HG03432 (cell line): Measurements from ENCODE around the gene ACP4.

Experiments
- ATAC-seq: cut with Tn5 transposase; IDR thresholded peaks from one replicate; pipeline ENCODE4 v1.9.1; 2021; ENCODE audit warnings: mild to moderate bottlenecking, moderate library complexity; ENCODE audit not compliant: unreplicated experiment

ACP4 gene

DNA sequence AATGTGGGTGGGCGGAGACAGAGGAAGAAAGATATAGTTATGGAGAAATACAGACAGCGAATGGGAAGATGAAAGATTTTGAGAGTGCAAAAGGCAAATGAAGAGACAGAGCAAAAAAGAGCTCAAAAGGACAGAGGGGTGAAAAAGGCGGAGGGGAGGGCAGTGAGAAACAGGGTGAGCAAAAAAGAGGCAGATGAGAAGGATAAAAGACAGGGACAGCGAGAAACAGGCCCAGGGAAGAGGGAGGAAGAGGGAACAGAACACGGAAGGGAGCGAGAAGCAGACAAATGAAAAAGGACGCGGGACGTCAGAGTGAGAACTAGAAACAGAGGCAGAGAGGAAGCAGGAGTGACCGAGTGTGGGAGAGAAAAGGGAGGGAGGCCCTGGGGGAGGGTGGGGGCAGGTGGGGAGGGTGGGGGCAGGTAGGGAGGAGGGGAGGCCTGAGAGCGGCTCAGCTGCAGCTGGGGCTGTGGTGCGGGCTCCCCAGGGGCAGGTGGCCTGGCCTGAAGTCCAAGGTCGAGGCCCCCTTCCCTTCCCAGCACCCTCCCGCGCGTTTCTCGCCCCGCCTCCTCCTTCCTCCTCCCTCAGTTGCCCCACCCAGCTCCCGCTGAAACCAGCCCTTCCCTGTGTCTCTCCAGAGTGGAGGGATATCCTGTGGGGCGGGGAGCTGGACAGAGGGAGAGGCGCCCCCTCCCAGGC lies 30.5 kb downstream of the ACP4 start:
- ATAC-seq, result no peak

DNA sequence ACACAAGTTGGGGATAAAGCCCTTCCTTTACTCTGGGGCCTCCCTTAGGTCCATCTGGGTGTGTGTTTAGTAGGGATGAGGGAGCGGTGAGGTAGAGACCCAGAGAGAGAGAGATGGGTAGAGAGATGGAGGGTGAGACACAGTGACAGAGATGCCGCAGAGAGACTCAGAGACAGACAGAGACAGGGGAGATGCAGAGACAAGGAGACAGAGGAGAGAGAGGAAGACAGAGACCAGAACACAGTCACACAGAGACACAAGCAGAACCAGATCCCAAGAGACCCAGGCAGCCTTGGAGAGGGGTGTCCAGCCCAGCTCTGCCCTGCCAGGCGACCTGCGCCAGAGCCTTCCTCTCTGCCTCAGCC lies 31.0 kb downstream of the ACP4 start:
- ATAC-seq, result no peak

DNA sequence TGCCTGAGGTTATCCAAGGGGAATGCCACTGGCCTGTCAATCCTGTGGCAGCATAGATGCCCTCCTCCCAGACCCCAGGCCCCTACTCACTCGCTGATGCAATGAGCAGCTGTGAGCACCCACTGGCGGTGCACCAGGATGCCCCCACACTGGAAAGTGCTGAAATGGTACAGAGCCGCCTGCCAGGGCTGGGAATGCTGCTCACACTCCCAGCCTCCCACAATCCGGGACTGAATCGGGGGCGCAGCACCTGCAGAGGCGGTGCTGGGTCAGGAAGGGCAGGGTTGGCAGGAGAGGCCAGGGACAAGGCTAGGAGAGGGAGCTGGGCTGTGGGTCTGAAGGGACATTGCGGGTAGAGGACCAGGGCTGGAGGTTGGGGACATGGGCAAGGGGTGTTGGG lies 31.4 kb downstream of the ACP4 start:
- ATAC-seq, result no peak

DNA sequence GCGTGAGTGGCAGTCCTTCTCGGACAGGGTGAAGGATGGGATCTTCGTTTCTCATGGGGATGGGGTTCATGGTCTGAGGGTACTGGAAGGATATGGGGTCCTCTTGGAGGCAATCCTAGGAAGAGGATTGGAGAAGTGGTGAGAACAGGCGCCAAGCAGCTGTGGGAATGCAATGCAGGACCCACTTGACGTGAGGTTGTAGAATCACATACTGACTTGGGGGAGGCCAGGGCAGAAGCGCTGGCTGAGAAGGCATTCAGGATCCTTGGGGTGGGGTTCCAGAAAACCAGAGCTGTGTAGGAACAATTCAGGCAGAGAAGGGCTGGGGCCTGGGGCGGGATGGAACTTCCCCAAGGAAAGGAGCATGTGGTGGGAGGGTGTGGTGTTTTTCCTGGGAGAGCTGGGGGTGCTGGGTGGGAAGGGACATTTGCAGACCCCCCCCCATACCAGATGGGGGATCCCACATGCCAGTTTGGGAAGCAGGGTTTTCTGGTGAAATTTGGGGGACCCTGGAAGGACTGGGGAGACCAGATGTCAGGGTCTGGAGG lies 32.5 kb downstream of the ACP4 start:
- no peak for ATAC-seq

DNA sequence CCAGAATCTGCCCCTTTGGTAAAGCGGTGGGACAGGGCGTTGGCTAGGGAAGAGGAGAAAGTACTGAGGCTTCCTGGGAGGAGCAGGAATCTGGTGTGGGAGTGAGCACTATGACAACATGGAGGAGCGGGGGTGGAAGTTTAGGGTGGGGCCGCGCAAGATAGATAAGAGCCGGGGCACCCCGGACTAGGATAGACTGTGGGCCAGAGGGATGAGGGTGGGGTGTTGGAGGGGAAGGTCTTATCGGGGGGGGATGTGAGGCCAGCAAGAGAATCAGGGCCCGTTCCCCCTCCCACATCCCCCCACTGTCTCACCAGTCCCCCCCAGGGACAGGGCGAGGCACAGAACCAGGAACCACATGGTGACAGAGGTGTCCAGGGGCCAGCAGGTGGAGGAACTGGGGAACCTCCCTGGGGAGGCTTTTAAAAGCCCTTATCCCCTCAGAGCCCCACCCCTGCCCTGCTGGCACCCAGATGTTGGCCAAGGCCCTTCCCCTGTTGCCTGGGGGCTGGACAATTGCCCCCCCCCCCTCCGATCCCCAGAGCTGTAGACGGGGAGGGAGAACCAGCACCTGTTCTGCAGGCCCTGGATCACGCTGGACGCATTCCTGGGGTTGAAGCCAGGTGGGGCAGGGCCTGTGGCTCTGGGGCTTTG lies 33.3 kb downstream of the ACP4 start, which contains the start of gene KLK1:
KLK1 (minus strand) TSS at position 399 of the 654 bp plus-strand sequence; CDS start at position 360, 39 bp downstream.
- no peak for ATAC-seq

DNA sequence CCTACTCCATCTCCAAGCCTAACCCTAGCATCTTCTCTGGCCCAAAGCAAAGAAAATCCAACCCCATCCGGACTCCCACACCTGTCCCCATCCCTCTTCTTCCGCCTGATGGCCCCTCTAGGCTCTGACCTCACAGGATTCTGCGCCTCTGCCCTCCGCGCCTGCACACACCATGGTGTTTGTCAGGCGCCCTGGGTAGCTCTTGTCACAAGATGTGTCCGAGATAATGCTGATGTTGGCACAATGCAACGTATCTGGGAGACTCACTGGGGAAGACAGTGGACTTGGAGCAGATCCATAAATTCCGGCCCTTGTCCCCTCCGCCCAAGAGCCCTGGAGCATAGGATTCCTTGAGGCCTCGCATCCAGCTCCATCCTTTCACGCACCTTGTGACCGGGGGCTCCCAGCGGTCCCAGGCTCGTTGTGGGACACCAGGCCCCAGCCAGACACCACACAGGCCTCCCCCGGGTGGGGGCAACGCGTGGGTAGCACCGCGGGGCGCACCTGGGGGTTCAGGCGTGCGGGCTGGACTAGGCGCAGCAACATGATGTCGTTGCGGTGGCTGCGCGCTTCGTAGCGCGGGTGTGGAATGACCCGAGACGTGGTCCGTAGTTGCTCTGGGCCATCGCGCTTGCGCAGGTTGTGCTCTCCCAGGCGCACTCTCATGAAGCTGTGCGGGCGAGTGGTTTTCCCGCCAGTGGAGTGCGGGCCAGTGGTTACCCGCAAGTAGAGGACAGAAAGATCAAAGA lies 36.5 kb downstream of the ACP4 start:
- ATAC-seq, result no peak

DNA sequence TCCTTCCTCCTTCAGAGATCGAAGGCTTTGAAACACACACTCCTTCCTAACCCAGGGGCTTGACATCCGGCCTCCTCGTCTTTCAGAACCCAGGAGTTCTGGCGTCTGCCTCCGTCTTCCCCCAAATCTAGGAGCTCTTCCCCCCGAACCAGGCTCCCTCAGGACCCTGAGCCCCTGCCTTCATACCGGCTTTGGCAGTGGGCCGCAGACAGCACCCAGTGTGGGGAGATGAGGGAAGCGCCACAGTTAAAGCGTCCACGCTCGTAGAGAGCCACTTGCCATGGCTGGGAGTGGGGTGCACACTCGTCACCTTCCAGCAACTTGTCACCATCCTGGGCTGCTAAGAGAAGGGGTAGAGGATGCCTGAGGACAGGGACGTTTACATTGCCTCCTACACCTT lies 37.3 kb downstream of the ACP4 start:
- ATAC-seq, result no peak

DNA sequence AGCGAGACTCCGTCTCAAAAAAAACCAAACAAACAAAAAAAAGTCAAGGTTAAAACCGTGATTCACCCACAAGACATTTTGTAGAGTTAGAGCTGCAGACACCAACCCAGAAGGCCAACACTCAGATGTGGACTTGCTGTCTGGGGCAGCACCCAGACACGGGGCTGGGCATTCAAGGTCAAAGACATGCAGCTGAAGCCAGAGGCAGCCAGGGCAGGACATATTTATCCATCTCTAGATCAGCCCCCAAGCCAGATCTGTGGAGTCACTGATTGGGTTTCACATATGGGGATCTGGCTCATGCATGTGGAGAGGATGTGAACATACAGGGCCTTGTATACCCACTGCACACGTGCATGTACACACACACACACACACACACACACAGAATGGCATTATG lies 39.6 kb downstream of the ACP4 start:
- ATAC-seq, result no peak

DNA sequence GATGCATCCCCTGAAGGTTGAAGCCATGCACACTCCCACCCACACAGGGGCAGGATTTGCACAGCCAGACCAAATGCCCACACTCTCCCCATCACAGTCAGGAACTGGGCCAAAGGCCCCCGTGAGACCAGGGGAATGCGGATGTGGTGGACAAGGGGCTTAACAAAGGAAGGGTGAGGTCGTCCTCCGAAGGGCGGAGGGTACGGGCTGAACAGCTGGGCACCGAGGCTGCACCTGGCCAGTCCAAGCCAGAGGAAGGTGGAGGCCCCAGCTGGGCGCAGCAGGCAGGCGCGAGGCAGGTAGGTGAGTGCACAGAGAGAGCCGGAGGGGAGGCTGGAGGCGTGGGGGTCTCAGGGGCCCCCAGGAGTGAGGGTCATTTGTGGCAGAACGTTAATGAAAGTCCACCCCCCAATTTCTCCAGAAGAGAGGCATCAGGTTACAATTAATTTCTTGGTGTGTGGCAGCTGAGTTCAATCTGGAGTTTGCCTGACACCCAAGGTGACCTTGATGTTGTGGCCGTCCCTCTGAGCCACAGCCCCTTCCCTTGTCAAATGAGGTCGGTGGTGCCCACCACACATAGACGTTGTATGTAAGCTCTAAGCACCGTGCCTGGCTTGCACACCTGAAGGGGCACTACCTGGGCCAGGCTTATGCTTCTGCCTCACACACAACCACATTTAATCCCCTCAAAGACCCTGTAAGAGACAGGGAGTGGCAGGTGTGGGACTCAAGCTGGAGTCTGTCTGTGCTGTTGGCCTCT lies 40.2 kb downstream of the ACP4 start:
- ATAC-seq, result no peak

DNA sequence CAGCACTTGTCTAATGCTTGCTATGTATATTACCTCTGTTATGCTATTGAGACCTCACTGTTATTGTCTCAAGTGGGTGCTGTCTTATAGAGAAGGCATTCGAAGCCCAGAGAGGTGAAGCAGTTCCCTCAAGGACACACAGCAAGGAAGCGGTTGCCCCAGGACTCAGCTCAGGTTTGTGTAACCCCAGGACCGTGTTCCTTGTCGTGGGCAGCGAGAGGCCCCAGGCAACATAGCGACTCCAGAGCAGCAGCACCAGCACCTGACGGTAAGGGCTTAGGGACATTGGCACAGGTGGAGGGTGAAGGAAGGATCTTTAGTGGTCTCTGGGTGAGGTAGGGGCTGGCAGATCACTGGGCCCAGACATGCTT lies 40.8 kb downstream of the ACP4 start:
- ATAC-seq, result no peak

DNA sequence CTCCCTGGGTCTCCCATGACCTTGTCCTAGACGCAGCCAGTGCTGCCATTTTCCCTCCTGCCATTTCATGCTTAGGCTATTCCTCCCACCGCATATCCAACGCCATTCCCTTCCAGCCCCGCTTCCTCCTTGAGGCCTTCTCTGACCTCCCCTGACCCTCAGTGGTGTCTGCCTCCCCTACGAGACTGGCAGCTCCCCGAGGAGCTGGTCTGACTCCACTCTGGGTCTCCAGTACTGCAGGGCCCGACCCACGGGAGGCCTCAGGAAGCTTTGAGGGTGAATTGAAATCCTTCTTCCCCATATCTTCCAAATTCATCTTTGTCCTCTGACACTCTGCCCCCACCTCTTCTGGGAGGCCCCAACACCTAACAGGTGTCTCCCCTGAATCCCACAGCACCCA lies 42.5 kb downstream of the ACP4 start:
- no peak for ATAC-seq

DNA sequence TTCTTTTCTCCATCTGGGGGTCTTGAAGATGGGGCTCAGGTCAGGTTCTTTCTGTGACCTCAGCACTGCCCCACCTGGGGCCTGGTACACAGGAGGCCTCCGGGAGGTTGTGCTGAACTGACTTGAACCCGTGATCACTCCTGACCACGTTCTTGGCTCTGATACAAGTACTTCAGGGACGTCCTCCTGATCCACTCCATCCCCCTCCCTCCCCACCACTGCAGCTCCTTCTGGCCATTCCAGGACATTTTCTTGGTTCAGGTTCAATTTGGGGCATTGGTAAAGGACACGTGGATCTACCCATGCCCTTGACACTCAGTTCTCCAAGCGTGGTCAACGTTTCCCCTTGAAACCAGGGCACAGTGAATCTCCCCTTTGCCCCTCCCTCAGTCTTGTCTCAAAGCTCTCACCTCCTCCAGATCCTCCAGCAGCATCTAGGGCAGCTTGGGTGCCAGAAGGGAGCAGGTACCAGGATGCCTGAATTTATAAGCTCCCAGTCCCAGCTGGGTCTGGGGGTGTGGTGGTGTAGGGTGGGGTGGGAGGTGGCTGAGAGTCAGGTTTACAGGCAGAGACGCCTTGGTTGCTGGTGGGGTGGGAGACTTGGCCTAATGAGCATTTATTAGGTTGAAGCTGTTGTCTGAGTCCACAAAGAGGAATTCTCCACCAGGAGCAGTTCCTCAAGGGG lies 43.0 kb downstream of the ACP4 start, which contains the start of gene KLK15:
KLK15 (minus strand) TSS at position 458 of the 685 bp plus-strand sequence. CDS start 2,082 bp downstream, outside the sequence.
- no peak for ATAC-seq

DNA sequence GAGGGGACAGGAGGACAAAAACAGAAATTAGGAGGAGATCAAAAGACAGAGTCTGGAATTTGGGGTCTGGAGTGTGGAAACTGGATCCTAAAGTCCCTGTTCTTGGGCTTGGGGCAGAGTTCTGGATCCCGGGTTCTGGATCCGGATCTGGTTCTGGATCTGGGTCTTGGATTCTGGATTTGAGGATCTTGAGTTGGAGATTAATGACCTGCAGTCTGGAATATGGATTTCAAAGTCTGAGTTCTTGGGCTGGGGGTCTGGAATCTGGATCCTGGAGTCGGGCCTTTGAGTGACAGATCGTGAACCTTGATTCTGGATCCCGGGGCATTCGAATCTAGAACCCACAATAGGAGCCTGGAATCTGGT lies 43.6 kb downstream of the ACP4 start:
- no peak for ATAC-seq

DNA sequence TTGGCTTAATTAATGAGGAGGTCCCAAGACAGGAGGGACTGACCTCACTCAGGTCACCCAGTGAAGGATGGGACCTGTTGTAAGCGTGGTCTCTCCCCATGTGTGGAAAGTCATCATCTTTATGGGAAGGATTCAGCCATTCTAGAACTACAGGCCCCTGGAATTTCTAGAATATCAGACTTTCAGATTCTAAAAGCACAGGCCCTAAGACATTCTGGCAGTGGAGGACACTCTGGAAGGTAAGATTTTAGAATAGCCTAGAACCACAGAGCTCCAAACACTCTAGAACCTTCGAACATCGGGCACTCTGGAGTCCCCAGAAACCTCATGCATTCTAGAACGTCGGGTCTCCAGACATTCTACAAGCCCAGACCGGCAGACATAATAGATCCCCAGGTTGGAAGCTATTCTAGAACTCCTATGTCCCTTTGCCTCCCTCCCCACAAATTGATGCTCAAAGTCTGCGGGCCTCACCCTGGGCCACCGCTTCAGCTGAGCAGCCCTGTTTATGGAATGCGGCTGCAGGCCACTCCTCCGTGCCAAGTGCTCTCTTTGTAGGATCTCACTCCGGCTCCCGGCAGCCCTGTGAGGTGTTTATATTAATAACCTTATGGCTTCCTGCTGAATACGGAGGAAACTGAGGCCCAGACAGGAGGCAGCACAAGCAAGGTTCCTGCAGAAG lies 45.0 kb downstream of the ACP4 start:
- no peak for ATAC-seq

DNA sequence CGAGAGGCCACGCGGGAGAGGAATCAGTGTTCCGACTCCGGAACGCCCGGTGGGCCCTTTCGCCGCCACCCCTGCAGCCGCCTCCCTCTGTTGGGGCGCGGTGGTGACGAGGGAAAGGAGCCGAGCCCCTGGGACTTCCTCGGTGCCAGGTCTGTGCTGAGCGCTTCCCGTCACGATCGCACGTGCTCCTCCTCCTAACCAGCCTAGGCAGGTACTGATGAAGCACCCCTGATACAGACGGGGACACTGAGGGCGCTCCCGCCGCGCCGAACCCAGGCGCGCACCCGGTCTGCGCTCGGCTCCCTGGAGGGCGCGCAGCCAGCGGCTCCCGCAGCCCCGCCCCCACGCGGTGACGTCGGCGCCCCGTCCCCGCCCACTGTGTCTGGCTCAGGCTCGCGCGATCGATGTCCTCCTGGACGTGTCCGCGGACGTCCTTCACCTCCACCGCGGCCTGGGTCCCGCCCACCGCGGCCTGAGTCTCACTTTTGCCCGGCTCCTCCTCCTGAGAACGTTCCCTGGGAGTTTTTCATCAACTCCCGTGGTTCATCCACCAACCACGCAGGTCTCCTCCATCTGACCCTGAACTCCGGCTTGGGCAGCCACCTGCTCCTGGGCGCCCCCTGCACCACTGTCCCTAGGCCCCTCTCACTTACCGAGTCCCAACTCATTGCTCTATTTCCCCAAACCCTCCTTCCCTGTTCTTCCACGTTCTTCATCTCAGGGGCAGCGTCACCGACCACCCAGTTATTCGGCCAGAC lies 45.7 kb downstream of the ACP4 start:
- peak; percentile 81 for ATAC-seq

DNA sequence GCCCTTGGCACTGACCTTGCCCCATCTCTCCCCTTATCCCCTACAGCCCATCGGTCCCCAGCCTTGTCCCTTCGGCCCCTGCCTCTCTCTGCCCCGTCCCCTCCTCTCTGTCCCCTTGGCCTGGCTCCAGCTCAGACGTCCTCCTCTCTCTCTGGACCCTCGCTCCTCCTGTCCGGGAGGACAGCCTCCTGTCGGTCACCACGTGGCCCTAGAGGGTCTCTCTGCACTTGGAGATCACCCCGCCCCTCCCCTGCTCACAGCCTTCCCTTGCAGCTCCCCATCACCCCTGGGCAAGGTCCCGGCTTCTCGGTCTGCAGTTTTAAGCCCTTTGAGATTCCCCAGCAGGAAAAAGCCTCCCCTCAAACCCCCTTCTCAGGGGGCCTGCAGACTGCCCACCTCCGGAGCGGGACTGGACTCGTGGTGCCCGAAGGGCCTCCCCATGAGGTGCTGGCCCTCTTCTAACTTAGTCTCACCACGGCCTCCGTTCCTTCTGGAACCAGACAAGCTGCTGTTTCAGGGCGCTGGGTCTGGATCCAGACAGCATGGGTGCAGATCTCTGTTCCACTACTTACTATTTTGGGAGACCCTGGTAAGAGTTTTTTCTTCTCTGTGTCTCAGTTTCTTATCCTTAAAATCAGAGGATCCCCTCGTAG lies 46.5 kb downstream of the ACP4 start:
- ATAC-seq, result no peak

DNA sequence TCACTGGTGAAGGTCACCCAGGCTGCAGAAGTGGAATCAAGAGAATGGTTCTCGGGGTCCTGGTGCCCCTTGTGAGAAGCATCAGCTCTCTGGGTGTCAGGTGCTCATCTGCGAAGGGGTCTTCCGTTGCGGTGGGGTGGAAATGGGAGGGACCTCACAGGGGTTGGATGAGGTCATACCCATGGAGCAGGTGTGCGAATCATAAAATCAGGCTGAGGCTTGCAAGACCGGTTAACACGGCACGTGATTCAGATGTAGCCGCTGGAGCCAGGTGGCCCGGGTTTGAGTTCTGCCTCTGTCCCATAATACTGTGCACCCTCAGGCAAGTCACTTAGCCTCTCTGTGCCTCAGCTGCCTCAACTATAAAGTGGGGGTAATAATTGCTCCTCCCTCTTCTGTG lies 47.1 kb downstream of the ACP4 start:
- ATAC-seq, result no peak

DNA sequence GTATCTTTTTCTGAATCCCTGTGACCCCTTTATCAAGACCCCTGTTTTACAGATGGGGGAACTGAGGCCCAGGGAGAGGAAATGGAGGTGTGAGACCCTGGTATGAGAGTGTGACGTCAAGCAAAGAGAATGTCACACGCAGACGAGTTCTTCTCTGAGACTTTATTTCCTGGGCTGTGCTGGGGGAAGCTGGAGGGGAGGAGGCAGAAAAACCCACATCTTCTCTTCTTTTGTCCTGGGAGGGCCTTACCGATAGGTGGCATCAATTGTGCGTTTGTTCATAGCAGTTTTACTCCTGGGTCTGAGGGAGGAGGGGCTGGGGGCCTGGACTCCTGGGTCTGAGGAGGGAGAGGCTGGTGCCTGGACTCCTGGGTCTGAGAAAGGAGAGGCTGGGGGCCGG lies 48.0 kb downstream of the ACP4 start:
- no peak for ATAC-seq
